Umbilical cord (tissue), 2 donors: ENCODE data around the gene TNK2. TPM values are rescaled to one million over a fixed set of nuclear protein-coding genes. Genes with fewer than 3 reads are reported as not detected.
"Not testable (repeated sequence)": the region's sequence is repeated elsewhere in the genome, so short reads cannot be mapped to it uniquely, and the experiment has no call there.

Experiments
- DNase-seq: peaks from one replicate; pipeline ENCODE4 v3.0.0-alpha.2; 2015; ENCODE audit warnings: low spot score
- total RNA-seq: library from RNA; depleted of rRNA; stranded (reverse); fragments of >200 nt; gene quantifications from one replicate; pipeline ENCODE4 v1.2.3, GENCODE V29; 2014; ENCODE audit warnings: low replicate concordance; ENCODE audit not compliant: insufficient read depth

TNK2 gene
- total RNA-seq, 1 donor from 2014 or later: 7.7 TPM

GRCh38 chr3:195822131-195822696 lies 86.1 kb downstream of the TNK2 start:
- DNase-seq: no peak

- no peak for DNase-seq
Observed at GRCh38 chr3:195821403-195822130, 86.8 kb downstream of the TNK2 start.

GRCh38 chr3:195820901-195821300 lies 87.5 kb downstream of the TNK2 start:
- no peak for DNase-seq

- no peak for DNase-seq
Observed at GRCh38 chr3:195820186-195820585, 88.2 kb downstream of the TNK2 start.

GRCh38 chr3:195818301-195818700 lies 90.0 kb downstream of the TNK2 start:
- DNase-seq: no peak

- DNase-seq: no peak
Observed at GRCh38 chr3:195817578-195818135, 90.7 kb downstream of the TNK2 start.

- DNase-seq: not testable (repeated sequence)
Observed at GRCh38 chr3:195816276-195816913, 92.0 kb downstream of the TNK2 start.

- DNase-seq: no peak
Observed at GRCh38 chr3:195815169-195815771, 93.1 kb downstream of the TNK2 start.

- no peak for DNase-seq
Observed at GRCh38 chr3:195813916-195814640, 94.3 kb downstream of the TNK2 start.

Other genes starting within 250 kb of the TNK2 start
- gene MUC20, start 187.6 kb downstream of the TNK2 start, total RNA-seq: 5.8 TPM
- gene MUC4, start 96.6 kb downstream of the TNK2 start, total RNA-seq: 1.7 TPM
- 136 TPM for gene TFRC, start 173.5 kb upstream of the TNK2 start, total RNA-seq